Loucy (cell line): ENCODE results near the gene RDH14.

Experiments used
- CTCF ChIP-seq: fragments of 200-600 bp; sonication (generic); conservative IDR thresholded peaks from 2 replicates; pipeline ENCODE4 v1.5.1; 2014; ENCODE audit warnings: mild to moderate bottlenecking, antibody characterized with exemption, low read length
- EZH2phosphoT487 ChIP-seq: fragments of 200-600 bp; IDR thresholded peaks from 2 replicates; pipeline ENCODE4 v1.6.1; 2018; ENCODE audit warnings: antibody characterized with exemption, mild to moderate bottlenecking, moderate library complexity, borderline replicate concordance

GRCh38 chr2:18548621-18549020 lies 11.8 kb downstream of the RDH14 start:
- TF ChIP-seq CTCF, result no peak
- no peak for TF ChIP-seq EZH2phosphoT487
